Kidney epithelial cell (primary cell): ENCODE measurements around the gene NAA35. TPM values are rescaled to one million over a fixed set of nuclear protein-coding genes. Genes with fewer than 3 reads are reported as not detected.
"Not testable (repeated sequence)": the region's sequence is repeated elsewhere in the genome, so short reads cannot be mapped to it uniquely, and the experiment has no call there.

Experiments used
- DNase-seq: peaks from one replicate; pipeline ENCODE4 v3.0.0-alpha.2; 2010; ENCODE audit warnings: low read depth
- H3K27me3 ChIP-seq: 2 replicates; pipeline ENCODE4 v1.6.0; 2011; ENCODE audit warnings: low read length; ENCODE audit not compliant: control insufficient read depth, insufficient read depth
- H3K36me3 ChIP-seq: 2 replicates; pipeline ENCODE4 v1.5.1; 2011; ENCODE audit warnings: low read length; ENCODE audit not compliant: control insufficient read depth, insufficient read depth
- H3K4me3 ChIP-seq: 2 replicates; pipeline ENCODE4 v1.5.1; 2011; ENCODE audit warnings: low read depth, mild to moderate bottlenecking, control low read depth, low read length
- CTCF ChIP-seq: IDR thresholded peaks from 2 replicates; pipeline ENCODE4 v1.5.1; 2011; ENCODE audit warnings: mild to moderate bottlenecking, moderate library complexity, low read length, control low read depth, inconsistent platforms; ENCODE audit not compliant: insufficient read depth, poor library complexity, severe bottlenecking
- total RNA-seq: library from RNA; depleted of rRNA; stranded (reverse); fragments of >200 nt; gene quantifications from 2 replicates; pipeline ENCODE4 v1.2.3, GENCODE V29; 2015

Gene NAA35
- total RNA-seq, 1 donor from 2014 or later, result 30.3 TPM

DNA sequence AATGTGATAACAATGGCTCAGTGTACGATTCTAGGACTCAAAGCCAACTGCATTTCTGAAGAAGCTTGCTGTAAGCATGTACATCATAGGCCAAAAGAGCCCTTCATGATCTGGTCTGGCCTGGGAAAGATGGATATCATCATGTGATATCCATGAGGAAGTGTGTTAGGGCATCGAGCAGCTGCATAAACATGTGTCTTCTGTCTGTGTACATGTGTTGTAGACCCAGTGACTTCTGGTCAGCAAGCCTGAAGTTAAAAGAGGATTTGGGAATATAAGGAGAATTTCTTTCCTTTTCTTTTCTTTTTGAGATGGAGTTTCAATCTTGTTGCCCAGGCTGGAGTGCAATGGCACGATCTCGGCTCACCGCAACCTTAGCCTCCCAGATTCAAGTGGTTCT, 15.5 kb upstream of the NAA35 start:
- H3K27me3 ChIP-seq, result no peaks in the 10 kb centered on the region
- no peak for DNase-seq
- TF ChIP-seq CTCF, result no peak

DNA sequence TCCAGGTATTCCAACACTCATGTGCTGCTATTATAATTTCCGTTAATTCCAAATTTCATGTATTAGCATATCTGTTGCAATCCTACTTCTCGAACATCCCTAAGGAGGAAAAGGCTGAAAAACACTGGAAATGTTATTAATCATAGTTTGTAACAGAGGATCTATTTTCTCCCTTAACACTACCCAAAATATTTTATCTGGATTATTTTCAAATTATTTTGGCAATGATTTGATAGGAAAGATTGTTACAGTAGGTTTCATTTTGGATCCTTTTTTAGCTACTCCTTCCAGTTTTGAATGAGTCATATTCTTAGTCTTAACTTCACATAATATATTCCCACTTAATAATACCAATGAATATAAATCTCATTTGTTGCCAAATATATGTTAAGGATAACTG, 13.9 kb upstream of the NAA35 start:
- DNase-seq, result no peak
- Histone ChIP-seq H3K4me3 (no peak overlapping the region), H3K27me3 (no peaks in the 10 kb centered on the region), H3K36me3 (no peaks in the 10 kb centered on the region)
- TF ChIP-seq CTCF, result no peak

More for the DNA sequence above, 15.5 kb upstream of the NAA35 start:
- Histone ChIP-seq H3K4me3 (no peak overlapping the region), H3K36me3 (no peaks in the 10 kb centered on the region)

- no peaks in the 10 kb centered on the region for H3K36me3 ChIP-seq
- H3K27me3 ChIP-seq, result no peaks in the 10 kb centered on the region
- no peak overlapping the region for H3K4me3 ChIP-seq
- no peak for TF ChIP-seq CTCF
- no peak for DNase-seq
Measured at GRCh38 chr9:85931495-85931894, 9.5 kb upstream of the NAA35 start.

DNA sequence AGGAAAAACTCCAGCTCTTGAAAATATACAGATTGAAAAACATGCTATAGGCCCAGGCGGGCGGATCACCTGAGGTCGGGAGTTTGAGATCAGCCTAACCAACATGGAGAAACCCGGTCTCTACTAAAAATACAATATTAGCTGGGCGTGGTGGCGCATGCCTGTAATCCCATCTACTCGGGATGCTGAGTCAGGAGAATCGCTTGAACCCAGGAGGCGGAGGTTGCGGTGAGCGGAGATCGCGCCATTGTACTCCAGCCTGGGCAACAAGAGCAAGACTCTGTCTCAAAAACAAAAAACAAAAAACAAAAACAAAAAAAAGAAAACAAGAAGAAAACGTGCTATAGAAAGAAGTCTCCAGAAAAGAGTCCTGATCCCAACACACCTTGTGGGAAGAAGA, 5.0 kb upstream of the NAA35 start:
- H3K4me3 ChIP-seq, H3K36me3 ChIP-seq, DNase-seq, H3K27me3 ChIP-seq: not testable (repeated sequence)

DNA sequence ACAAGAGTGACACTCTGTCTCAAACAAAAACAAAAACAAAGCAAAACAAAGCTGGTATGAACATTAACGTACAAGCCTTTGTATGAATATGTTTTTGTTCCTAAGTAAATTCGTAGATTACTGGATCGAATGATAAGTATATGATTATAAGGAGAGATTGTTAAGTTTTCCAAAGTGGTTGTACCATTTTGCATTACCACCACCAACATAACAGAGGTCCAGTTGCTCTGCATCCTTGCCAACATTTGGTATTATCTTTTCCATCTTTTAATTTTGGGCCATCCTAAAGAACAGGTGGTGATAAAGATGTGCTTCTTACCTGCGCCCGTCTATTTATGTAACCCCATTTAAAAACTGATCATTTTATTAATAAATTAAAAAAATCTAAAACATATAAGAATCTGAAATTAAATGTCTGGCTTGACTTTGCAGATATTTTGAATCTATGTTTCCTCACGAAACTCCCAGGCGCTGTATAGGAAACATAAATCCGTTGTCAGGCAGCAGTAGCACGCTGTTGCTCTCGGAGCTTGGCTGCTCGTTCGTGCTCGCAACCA, 593 bp upstream of the NAA35 start:
- no peak for DNase-seq
- no peak for TF ChIP-seq CTCF
- H3K27me3 ChIP-seq, result no peaks in the 10 kb centered on the region
- peak overlapping the region; percentile 41 for H3K4me3 ChIP-seq
- H3K36me3 ChIP-seq, result peaks cover 1% of the 10 kb centered on the region

DNA sequence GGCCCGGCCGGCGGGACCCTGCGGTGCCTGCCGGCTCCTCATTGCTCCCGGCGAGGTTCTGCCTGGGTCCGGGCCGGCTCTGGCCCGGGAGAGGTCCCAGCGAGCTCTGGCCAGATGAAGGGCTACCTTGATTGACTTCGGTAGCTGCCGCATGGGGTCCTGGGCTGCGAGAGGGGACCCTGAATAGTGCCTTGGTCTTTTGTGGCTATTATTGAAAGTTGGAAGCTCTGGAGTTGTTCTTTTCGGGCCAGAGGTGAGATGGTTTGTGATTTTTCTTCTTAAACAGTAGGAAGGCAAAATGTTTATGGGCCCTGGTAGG, 635 bp downstream of the NAA35 start:
- TF ChIP-seq CTCF, result no peak
- H3K27me3 ChIP-seq, result no peaks in the 10 kb centered on the region
- H3K4me3 ChIP-seq, result peak overlapping the region; percentile 99
- no peak for DNase-seq
- H3K36me3 ChIP-seq, result peaks cover 3% of the 10 kb centered on the region
